ENCODE measurements around the gene ZSWIM2. TPM values are rescaled to one million over a fixed set of nuclear protein-coding genes. Genes with fewer than 3 reads are reported as not detected.

ZSWIM2 gene
- total RNA-seq, 1 experiment from 2014 or later = not detected

DNA sequence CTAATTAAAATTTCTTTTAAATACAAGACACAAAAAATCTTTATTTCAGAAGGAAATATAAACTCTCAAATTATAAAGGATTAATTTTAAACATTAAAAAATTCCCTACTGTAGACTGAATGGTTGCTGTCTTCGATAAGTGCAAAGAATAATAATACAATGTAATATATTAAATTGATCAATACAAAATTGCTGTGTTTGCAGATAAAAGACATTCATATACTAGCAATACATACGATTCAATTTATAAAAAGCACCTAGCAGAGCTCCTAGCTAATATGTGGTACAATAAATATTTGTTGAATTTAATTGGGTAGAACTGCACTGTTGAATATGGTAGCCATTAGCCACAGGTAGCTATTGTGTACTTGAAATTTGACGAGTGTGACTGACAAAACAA is 6.6 kb downstream of the ZSWIM2 start:
- ChIA-PET CTCF (interaction anchor here (1.5 kb wide), 1 partner anchor 20 kb away, joined by 7 read pairs; no protein-coding TSS in a partner anchor), POLR2A (no interaction called here), RAD21 (ENCODE audit: low non-redundant PET in 1 of 2, low total read pairs in 2 of 2, uncharacterized antibody in 2 of 2, unreplicated experiment in 2 of 2) (no interaction called here)
- ATAC-seq (no peak), DNase-seq (ENCODE audit: low read depth, low spot score) (no peak)
- intact Hi-C loops (cut with micrococcal nuclease) = no loop called here
- no peak overlapping the region for H3K9ac ChIP-seq (ENCODE audit: low read length)
- no TSS peak for BruUV-seq (replicated peaks)
- H4K20me1 ChIP-seq (ENCODE audit: insufficient read depth) = no peaks in the 10 kb centered on the region
- H3K4me3 ChIP-seq (replicated peaks in 1 of 2; ENCODE audit: low read depth in 1 of 2, low read length in 2 of 2) = no peak overlapping the region
- H3K4me2 ChIP-seq (ENCODE audit: low read length) = no peak overlapping the region
- no peaks in the 10 kb centered on the region for H3K4me1 ChIP-seq (ENCODE audit: control insufficient read depth in 1 of 2, insufficient read depth in 2 of 2, low read length in 2 of 2)
- H3K27ac ChIP-seq (ENCODE audit: low read depth, low read length) = no peak overlapping the region
- no peaks in the 10 kb centered on the region for H3K79me2 ChIP-seq (ENCODE audit: insufficient read depth, low read length)
- peak overlapping the region; percentile 4 for H2AFZ ChIP-seq (ENCODE audit: low read depth, low read length, poor library complexity, severe bottlenecking)
- no peak for TF ChIP-seq ZNF274 (IDR thresholded peaks at IDR 0.05; ENCODE audit: low read depth, low read length)
- TF ChIP-seq, protein P1, sequence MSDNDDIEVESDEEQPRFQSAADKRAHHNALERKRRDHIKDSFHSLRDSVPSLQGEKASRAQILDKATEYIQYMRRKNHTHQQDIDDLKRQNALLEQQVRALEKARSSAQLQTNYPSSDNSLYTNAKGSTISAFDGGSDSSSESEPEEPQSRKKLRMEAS (IDR thresholded peaks at IDR 0.05) = no peak
- TF ChIP-seq, protein P2, sequence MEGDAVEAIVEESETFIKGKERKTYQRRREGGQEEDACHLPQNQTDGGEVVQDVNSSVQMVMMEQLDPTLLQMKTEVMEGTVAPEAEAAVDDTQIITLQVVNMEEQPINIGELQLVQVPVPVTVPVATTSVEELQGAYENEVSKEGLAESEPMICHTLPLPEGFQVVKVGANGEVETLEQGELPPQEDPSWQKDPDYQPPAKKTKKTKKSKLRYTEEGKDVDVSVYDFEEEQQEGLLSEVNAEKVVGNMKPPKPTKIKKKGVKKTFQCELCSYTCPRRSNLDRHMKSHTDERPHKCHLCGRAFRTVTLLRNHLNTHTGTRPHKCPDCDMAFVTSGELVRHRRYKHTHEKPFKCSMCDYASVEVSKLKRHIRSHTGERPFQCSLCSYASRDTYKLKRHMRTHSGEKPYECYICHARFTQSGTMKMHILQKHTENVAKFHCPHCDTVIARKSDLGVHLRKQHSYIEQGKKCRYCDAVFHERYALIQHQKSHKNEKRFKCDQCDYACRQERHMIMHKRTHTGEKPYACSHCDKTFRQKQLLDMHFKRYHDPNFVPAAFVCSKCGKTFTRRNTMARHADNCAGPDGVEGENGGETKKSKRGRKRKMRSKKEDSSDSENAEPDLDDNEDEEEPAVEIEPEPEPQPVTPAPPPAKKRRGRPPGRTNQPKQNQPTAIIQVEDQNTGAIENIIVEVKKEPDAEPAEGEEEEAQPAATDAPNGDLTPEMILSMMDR (IDR thresholded peaks at IDR 0.05 in 2 of 3, conservative IDR thresholded peaks at IDR 0.05 in 1 of 3; ENCODE audit: borderline replicate concordance in 1 of 3, insufficient read depth in 1 of 3, low read depth in 2 of 3, low read length in 2 of 3) = no peak
- no peak for TF ChIP-seq CBX3 (IDR thresholded peaks at IDR 0.05; ENCODE audit: low read depth)
- no peak for TF ChIP-seq TCF7L2 (IDR thresholded peaks at IDR 0.05; ENCODE audit: borderline replicate concordance, extremely low read depth, insufficient read depth, insufficient read length)
- TF ChIP-seq, protein P3, sequence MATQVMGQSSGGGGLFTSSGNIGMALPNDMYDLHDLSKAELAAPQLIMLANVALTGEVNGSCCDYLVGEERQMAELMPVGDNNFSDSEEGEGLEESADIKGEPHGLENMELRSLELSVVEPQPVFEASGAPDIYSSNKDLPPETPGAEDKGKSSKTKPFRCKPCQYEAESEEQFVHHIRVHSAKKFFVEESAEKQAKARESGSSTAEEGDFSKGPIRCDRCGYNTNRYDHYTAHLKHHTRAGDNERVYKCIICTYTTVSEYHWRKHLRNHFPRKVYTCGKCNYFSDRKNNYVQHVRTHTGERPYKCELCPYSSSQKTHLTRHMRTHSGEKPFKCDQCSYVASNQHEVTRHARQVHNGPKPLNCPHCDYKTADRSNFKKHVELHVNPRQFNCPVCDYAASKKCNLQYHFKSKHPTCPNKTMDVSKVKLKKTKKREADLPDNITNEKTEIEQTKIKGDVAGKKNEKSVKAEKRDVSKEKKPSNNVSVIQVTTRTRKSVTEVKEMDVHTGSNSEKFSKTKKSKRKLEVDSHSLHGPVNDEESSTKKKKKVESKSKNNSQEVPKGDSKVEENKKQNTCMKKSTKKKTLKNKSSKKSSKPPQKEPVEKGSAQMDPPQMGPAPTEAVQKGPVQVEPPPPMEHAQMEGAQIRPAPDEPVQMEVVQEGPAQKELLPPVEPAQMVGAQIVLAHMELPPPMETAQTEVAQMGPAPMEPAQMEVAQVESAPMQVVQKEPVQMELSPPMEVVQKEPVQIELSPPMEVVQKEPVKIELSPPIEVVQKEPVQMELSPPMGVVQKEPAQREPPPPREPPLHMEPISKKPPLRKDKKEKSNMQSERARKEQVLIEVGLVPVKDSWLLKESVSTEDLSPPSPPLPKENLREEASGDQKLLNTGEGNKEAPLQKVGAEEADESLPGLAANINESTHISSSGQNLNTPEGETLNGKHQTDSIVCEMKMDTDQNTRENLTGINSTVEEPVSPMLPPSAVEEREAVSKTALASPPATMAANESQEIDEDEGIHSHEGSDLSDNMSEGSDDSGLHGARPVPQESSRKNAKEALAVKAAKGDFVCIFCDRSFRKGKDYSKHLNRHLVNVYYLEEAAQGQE (IDR thresholded peaks at IDR 0.05; ENCODE audit: low read depth) = no peak
- no peak for TF ChIP-seq EZH2 (IDR thresholded peaks at IDR 0.05)
- TF ChIP-seq JUND (IDR thresholded peaks at IDR 0.05) = no peak
- TF ChIP-seq ELF1 (IDR thresholded peaks at IDR 0.05; ENCODE audit: borderline replicate concordance, low read depth) = no peak
- no peak for TF ChIP-seq ZFX (IDR thresholded peaks at IDR 0.05)
- no peak for TF ChIP-seq SIN3A (IDR thresholded peaks at IDR 0.05; ENCODE audit: low read depth)
- no peak for TF ChIP-seq FOSL1 (IDR thresholded peaks at IDR 0.05; ENCODE audit: low read depth)
- TF ChIP-seq, protein P4, sequence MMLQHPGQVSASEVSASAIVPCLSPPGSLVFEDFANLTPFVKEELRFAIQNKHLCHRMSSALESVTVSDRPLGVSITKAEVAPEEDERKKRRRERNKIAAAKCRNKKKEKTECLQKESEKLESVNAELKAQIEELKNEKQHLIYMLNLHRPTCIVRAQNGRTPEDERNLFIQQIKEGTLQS (IDR thresholded peaks at IDR 0.05) = no peak
- no peak for TF ChIP-seq RAD21 (IDR thresholded peaks at IDR 0.05; ENCODE audit: low read depth)
- TF ChIP-seq POLR2A (IDR thresholded peaks at IDR 0.05; ENCODE audit: borderline replicate concordance, extremely low read depth, insufficient read depth, insufficient read length) = no peak
- TF ChIP-seq, protein P5, sequence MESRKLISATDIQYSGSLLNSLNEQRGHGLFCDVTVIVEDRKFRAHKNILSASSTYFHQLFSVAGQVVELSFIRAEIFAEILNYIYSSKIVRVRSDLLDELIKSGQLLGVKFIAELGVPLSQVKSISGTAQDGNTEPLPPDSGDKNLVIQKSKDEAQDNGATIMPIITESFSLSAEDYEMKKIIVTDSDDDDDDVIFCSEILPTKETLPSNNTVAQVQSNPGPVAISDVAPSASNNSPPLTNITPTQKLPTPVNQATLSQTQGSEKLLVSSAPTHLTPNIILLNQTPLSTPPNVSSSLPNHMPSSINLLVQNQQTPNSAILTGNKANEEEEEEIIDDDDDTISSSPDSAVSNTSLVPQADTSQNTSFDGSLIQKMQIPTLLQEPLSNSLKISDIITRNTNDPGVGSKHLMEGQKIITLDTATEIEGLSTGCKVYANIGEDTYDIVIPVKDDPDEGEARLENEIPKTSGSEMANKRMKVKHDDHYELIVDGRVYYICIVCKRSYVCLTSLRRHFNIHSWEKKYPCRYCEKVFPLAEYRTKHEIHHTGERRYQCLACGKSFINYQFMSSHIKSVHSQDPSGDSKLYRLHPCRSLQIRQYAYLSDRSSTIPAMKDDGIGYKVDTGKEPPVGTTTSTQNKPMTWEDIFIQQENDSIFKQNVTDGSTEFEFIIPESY (IDR thresholded peaks at IDR 0.05; ENCODE audit: extremely low read depth, insufficient replicate concordance, low read length) = no peak
- TF ChIP-seq EZH2phosphoT487 (IDR thresholded peaks at IDR 0.05; ENCODE audit: borderline replicate concordance) = no peak
- TF ChIP-seq EGR1 (IDR thresholded peaks at IDR 0.05; ENCODE audit: low read depth) = no peak
- no peak for TF ChIP-seq SRF (IDR thresholded peaks at IDR 0.05; ENCODE audit: low read depth)
- TF ChIP-seq YY1 (IDR thresholded peaks at IDR 0.05; ENCODE audit: extremely low read depth, insufficient replicate concordance, low read depth, low read length) = no peak
- no peaks in the 10 kb centered on the region for H3K9me3 ChIP-seq (ENCODE audit: control insufficient read depth in 1 of 2, insufficient read depth in 1 of 2, low read depth in 1 of 2, low read length in 2 of 2)
- H3K36me3 ChIP-seq (ENCODE audit: control insufficient read depth in 1 of 2, insufficient read depth in 2 of 2, low read length in 2 of 2) = no peaks in the 10 kb centered on the region
- peaks cover 4% of the 10 kb centered on the region; the same call in 1 of the 2 replicates for H3K9me2 ChIP-seq (ENCODE audit: insufficient read depth)
- H3K27me3 ChIP-seq (ENCODE audit: insufficient read depth, low read length) = no peaks in the 10 kb centered on the region

Data from HCT116 (cell line).